Neural cell (in vitro differentiated cells): Measurements from ENCODE around the gene CARMIL1.

Experiments
- EP300 ChIP-seq: fragments of 450-650 bp; conservative IDR thresholded peaks from 2 replicates; pipeline ENCODE4 v1.6.1; 2014; ENCODE audit warnings: antibody characterized with exemption, mild to moderate bottlenecking, moderate library complexity; ENCODE audit not compliant: poor library complexity, severe bottlenecking
- POLR2AphosphoS5 ChIP-seq: IDR thresholded peaks from 2 replicates; pipeline ENCODE4 v1.6.1; 2012
- TF ChIP-seq, protein P1 (sequence below): fragments of 450-650 bp; IDR thresholded peaks from 2 replicates; pipeline ENCODE4 v1.5.1; 2014; ENCODE audit warnings: antibody characterized with exemption, mild to moderate bottlenecking, moderate library complexity; ENCODE audit not compliant: poor library complexity, severe bottlenecking

- TF ChIP-seq EP300 = no peak
- TF ChIP-seq, protein P1, sequence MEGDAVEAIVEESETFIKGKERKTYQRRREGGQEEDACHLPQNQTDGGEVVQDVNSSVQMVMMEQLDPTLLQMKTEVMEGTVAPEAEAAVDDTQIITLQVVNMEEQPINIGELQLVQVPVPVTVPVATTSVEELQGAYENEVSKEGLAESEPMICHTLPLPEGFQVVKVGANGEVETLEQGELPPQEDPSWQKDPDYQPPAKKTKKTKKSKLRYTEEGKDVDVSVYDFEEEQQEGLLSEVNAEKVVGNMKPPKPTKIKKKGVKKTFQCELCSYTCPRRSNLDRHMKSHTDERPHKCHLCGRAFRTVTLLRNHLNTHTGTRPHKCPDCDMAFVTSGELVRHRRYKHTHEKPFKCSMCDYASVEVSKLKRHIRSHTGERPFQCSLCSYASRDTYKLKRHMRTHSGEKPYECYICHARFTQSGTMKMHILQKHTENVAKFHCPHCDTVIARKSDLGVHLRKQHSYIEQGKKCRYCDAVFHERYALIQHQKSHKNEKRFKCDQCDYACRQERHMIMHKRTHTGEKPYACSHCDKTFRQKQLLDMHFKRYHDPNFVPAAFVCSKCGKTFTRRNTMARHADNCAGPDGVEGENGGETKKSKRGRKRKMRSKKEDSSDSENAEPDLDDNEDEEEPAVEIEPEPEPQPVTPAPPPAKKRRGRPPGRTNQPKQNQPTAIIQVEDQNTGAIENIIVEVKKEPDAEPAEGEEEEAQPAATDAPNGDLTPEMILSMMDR = no peak
- no peak for TF ChIP-seq POLR2AphosphoS5
Observed at GRCh38 chr6:25250878-25251277, 28.3 kb upstream of the CARMIL1 start.
